HepG2 (cell line): Measurements from ENCODE around the gene KRT34. TPM values are rescaled to one million over a fixed set of nuclear protein-coding genes. Genes with fewer than 3 reads are reported as not detected.

Experiments used
- GATAD1 ChIP-seq: IDR thresholded peaks from 2 replicates; pipeline ENCODE4 v1.6.1; 2016; ENCODE audit warnings: missing genetic modification reagents, missing compliant biosample characterization
- HDAC1 ChIP-seq: sonication (generic); formaldehyde crosslinking; IDR thresholded peaks from 2 replicates; pipeline ENCODE4 v1.5.1; 2020; ENCODE audit warnings: mild to moderate bottlenecking, missing genetic modification reagents
- HOXA5 ChIP-seq: sonication (generic); formaldehyde crosslinking; IDR thresholded peaks from 2 replicates; pipeline ENCODE4 v1.4.0; 2020; ENCODE audit warnings: missing genetic modification reagents
- NAIF1 ChIP-seq: sonication (generic); formaldehyde crosslinking; IDR thresholded peaks from 2 replicates; pipeline ENCODE4 v1.5.0; 2020; ENCODE audit warnings: mild to moderate bottlenecking, missing genetic modification reagents, borderline replicate concordance
- NFYC ChIP-seq: IDR thresholded peaks from 2 replicates; pipeline ENCODE4 v1.6.1; 2016; ENCODE audit warnings: missing genetic modification reagents, missing compliant biosample characterization
- NRL ChIP-seq: sonication (generic); formaldehyde crosslinking; IDR thresholded peaks from 2 replicates; pipeline ENCODE4 v1.5.0; 2020; ENCODE audit warnings: missing genetic modification reagents, mild to moderate bottlenecking, moderate library complexity, borderline replicate concordance
- ONECUT2 ChIP-seq: sonication (generic); formaldehyde crosslinking; IDR thresholded peaks from 2 replicates; pipeline ENCODE4 v1.4.0; 2020; ENCODE audit warnings: missing genetic modification reagents
- RBM39 ChIP-seq: fragments of 200-400 bp; formaldehyde crosslinking; IDR thresholded peaks from one replicate; pipeline ENCODE4 v1.6.1; 2018; ENCODE audit warnings: antibody characterized with exemption, mild to moderate bottlenecking, low read depth, low read length; ENCODE audit not compliant: poor library complexity, severe bottlenecking
- RORA ChIP-seq: sonication (generic); formaldehyde crosslinking; IDR thresholded peaks from 2 replicates; pipeline ENCODE4 v1.5.0; 2020; ENCODE audit warnings: mild to moderate bottlenecking, missing genetic modification reagents, moderate library complexity
- SAFB2 ChIP-seq: sonication (generic); formaldehyde crosslinking; IDR thresholded peaks from 2 replicates; pipeline ENCODE4 v1.5.1; 2020; ENCODE audit warnings: missing genetic modification reagents, low read depth, mild to moderate bottlenecking, borderline replicate concordance
- TBL1XR1 ChIP-seq: fragments of 150-350 bp; IDR thresholded peaks from 2 replicates; pipeline ENCODE4 v1.6.1; 2014; ENCODE audit warnings: borderline replicate concordance, low read length; ENCODE audit not compliant: partially characterized antibody
- TCF12 ChIP-seq, 2 experiments: fragments of 450-650 bp in 1 of 2; sonication (generic) in 1 of 2; formaldehyde crosslinking in 1 of 2; IDR thresholded peaks; 2 replicates each; pipeline versions ENCODE4 v1.6.1 to v1.8.0; 2017 to 2022; ENCODE audit warnings: antibody characterized with exemption in 1 of 2, mild to moderate bottlenecking in 1 of 2, missing genetic modification reagents in 1 of 2, moderate library complexity in 1 of 2
- UBTF ChIP-seq: sonication (generic); formaldehyde crosslinking; IDR thresholded peaks from 2 replicates; pipeline ENCODE4 v1.4.0; 2020; ENCODE audit warnings: mild to moderate bottlenecking, missing genetic modification reagents
- ZNF18 ChIP-seq: sonication (generic); formaldehyde crosslinking; IDR thresholded peaks from 2 replicates; pipeline ENCODE4 v1.8.0; 2022; ENCODE audit warnings: mild to moderate bottlenecking, missing genetic modification reagents; ENCODE audit not compliant: insufficient replicate concordance
- ZNF296 ChIP-seq: sonication (generic); formaldehyde crosslinking; conservative IDR thresholded peaks from 2 replicates; pipeline ENCODE4 v1.5.0; 2020; ENCODE audit warnings: mild to moderate bottlenecking, missing genetic modification reagents
- ZNF720 ChIP-seq: sonication (generic); formaldehyde crosslinking; IDR thresholded peaks from 2 replicates; pipeline ENCODE4 v1.4.0; 2020; ENCODE audit warnings: missing genetic modification reagents
- ZNF790 ChIP-seq: sonication (generic); formaldehyde crosslinking; IDR thresholded peaks from 2 replicates; pipeline ENCODE4 v1.8.0; 2022; ENCODE audit warnings: missing genetic modification reagents, mild to moderate bottlenecking, borderline replicate concordance
- polyA plus RNA-seq, 8 experiments: library from polyadenylated mRNA; depleted of rRNA in 3 of 8; stranded (reverse) in 7 of 8; unstranded in 1 of 8; fragments of >200 nt; fragmentation: Illumina TruSeq in 4 of 8; extraction: Trizol in 4 of 8; gene quantifications; 2 replicates each; pipeline versions ENCODE4 v1.2.1 to v1.2.3, GENCODE V29; 2011 to 2016; ENCODE audit warnings: low read depth in 4 of 8, missing spikeins in 1 of 8, mixed read lengths in 1 of 8; ENCODE audit not compliant: insufficient read depth in 1 of 8
- total RNA-seq, 5 experiments: library from RNA; depleted of rRNA; stranded (reverse); fragments of >200 nt; fragmentation: Illumina TruSeq; extraction: Trizol; gene quantifications; 2 replicates each; pipeline ENCODE4 v1.2.3, GENCODE V29; 2016; ENCODE audit warnings: low read depth in 1 of 5
- TF ChIP-seq, protein P1 (sequence below): IDR thresholded peaks from 2 replicates; pipeline ENCODE4 v1.6.1; 2016; ENCODE audit warnings: missing compliant biosample characterization, missing genetic modification reagents, borderline replicate concordance
- TF ChIP-seq, protein P2 (sequence below): sonication (generic); formaldehyde crosslinking; IDR thresholded peaks from 2 replicates; pipeline ENCODE4 v1.4.0; 2020; ENCODE audit warnings: missing genetic modification reagents
- TF ChIP-seq, protein P3 (sequence below): sonication (generic); formaldehyde crosslinking; IDR thresholded peaks from 2 replicates; pipeline ENCODE4 v1.8.1; 2023; ENCODE audit warnings: mild to moderate bottlenecking, missing genetic modification reagents, borderline replicate concordance
- TF ChIP-seq, protein P4 (sequence below): sonication (generic); formaldehyde crosslinking; IDR thresholded peaks from 2 replicates; pipeline ENCODE4 v1.4.0; 2020; ENCODE audit warnings: mild to moderate bottlenecking, low read depth, missing genetic modification reagents

Gene KRT34
- total and polyA plus RNA-seq, 2 of the 13 experiments (the other 11 are each of a cell fraction or from before 2014, with no cell fraction given), result not detected

DNA sequence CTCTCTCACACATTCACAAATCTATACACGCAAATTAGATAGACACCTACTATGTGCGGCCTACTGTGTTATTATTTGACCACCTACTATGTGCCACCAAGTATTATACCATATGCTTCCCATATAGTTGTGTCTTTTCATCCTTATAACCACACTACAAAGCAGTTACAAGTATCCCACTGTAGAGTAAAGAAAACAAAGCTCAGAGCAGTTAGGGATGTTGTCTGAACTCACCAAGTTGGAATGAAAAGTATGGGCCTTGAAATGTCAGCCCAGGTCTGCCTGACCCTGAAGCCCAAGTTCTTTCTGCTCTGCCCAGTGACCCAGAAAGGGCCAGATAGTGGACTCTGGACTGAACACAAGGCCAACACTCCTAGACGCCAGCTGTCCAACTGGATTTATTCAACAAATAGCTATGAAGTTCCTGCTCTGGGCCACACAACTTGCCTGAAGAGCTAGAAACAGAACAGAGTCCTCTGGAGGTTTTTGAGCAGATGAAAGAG, 33.8 kb upstream of the KRT34 start (continued):
- TF ChIP-seq, protein P1, sequence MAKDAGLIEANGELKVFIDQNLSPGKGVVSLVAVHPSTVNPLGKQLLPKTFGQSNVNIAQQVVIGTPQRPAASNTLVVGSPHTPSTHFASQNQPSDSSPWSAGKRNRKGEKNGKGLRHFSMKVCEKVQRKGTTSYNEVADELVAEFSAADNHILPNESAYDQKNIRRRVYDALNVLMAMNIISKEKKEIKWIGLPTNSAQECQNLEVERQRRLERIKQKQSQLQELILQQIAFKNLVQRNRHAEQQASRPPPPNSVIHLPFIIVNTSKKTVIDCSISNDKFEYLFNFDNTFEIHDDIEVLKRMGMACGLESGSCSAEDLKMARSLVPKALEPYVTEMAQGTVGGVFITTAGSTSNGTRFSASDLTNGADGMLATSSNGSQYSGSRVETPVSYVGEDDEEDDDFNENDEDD (CRISPR knock-in tag), result no peak
- TF ChIP-seq TCF12 (IDR thresholded peaks at IDR 0.05), result no peak
- peak; percentile 67; the same call in 1 of the 2 replicates for TF ChIP-seq TCF12 (CRISPR knock-in tag; IDR thresholded peaks at IDR 0.05)
- TF ChIP-seq ZNF18 (CRISPR knock-in tag), result no peak
- no peak for TF ChIP-seq NFYC (CRISPR knock-in tag)
- TF ChIP-seq, protein P2, sequence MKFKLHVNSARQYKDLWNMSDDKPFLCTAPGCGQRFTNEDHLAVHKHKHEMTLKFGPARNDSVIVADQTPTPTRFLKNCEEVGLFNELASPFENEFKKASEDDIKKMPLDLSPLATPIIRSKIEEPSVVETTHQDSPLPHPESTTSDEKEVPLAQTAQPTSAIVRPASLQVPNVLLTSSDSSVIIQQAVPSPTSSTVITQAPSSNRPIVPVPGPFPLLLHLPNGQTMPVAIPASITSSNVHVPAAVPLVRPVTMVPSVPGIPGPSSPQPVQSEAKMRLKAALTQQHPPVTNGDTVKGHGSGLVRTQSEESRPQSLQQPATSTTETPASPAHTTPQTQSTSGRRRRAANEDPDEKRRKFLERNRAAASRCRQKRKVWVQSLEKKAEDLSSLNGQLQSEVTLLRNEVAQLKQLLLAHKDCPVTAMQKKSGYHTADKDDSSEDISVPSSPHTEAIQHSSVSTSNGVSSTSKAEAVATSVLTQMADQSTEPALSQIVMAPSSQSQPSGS, result peak; percentile 84; the same call in 1 of the 2 replicates
- TF ChIP-seq RORA (CRISPR knock-in tag), result peak; percentile 90
- TF ChIP-seq, protein P3, sequence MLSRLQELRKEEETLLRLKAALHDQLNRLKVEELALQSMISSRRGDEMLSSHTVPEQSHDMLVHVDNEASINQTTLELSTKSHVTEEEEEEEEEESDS, result no peak
- TF ChIP-seq GATAD1, result no peak
- TF ChIP-seq RBM39, result no peak
- no peak for TF ChIP-seq NRL
- TF ChIP-seq, protein P4, sequence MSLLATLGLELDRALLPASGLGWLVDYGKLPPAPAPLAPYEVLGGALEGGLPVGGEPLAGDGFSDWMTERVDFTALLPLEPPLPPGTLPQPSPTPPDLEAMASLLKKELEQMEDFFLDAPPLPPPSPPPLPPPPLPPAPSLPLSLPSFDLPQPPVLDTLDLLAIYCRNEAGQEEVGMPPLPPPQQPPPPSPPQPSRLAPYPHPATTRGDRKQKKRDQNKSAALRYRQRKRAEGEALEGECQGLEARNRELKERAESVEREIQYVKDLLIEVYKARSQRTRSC (CRISPR knock-in tag), result no peak
- no peak for TF ChIP-seq HOXA5 (CRISPR knock-in tag)
- TF ChIP-seq ZNF720 (CRISPR knock-in tag), result no peak
- no peak for TF ChIP-seq ZNF790 (CRISPR knock-in tag)
- TF ChIP-seq ZNF296, result no peak
- TF ChIP-seq NAIF1 (CRISPR knock-in tag), result no peak
- TF ChIP-seq SAFB2 (CRISPR knock-in tag), result no peak
- no peak for TF ChIP-seq UBTF (CRISPR knock-in tag)
- TF ChIP-seq TBL1XR1, result peak; percentile 52
- peak; percentile 67; the same call in 1 of the 2 replicates for TF ChIP-seq HDAC1 (CRISPR knock-in tag)
- TF ChIP-seq ONECUT2, result no peak
